ENCODE results near the gene MRPS34.

DNA sequence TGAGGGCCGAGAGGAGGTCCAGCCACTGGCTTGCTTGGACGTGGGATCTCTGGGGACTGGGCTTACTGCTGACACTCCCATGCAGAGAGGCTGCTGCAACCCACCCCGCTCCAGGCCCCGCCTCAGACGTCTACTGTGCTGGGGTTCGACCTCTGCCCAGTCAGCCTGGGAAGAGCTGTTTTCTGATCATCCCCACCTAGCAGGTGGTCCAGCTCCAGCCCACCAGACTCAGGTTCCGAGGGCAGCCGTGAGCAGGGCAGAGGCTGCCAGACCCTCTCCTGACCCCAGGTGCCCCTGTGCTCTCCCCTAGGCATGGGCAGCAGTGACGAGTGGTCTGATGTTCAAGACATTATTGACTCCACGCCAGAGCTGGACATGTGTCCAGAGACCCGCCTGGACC, 25.0 kb downstream of the MRPS34 start:
- TF ChIP-seq EP300 (IDR thresholded peaks at IDR 0.05; ENCODE audit: low read depth), result no peak
- TF ChIP-seq, protein P1, sequence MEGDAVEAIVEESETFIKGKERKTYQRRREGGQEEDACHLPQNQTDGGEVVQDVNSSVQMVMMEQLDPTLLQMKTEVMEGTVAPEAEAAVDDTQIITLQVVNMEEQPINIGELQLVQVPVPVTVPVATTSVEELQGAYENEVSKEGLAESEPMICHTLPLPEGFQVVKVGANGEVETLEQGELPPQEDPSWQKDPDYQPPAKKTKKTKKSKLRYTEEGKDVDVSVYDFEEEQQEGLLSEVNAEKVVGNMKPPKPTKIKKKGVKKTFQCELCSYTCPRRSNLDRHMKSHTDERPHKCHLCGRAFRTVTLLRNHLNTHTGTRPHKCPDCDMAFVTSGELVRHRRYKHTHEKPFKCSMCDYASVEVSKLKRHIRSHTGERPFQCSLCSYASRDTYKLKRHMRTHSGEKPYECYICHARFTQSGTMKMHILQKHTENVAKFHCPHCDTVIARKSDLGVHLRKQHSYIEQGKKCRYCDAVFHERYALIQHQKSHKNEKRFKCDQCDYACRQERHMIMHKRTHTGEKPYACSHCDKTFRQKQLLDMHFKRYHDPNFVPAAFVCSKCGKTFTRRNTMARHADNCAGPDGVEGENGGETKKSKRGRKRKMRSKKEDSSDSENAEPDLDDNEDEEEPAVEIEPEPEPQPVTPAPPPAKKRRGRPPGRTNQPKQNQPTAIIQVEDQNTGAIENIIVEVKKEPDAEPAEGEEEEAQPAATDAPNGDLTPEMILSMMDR (IDR thresholded peaks at IDR 0.05), result no peak

Data from transverse colon (tissue), 3 donors.